T47D (cell line): ENCODE measurements around the gene HIF1A.
A peak's percentile ranks its signal among the peaks of the same experiment; 100 is the strongest.

Experiments used
- DNase-seq, 2 experiments: peaks; one replicate each; pipeline versions ENCODE4 v3.0.0 to v3.0.0-alpha.2; 2011 to 2012; ENCODE audit warnings: low read depth in 1 of 2, low spot score in 1 of 2
- JUND ChIP-seq: IDR thresholded peaks from 2 replicates; pipeline ENCODE4 v1.6.1; 2012; ENCODE audit warnings: low read depth
- in situ Hi-C: cut with HindIII; loops from 2 replicates; pipeline ENCODE4 v1.10.0; 2016; ENCODE audit warnings: low sequenced_read_pairs, low pct_unique_long_range_greater_than_20kb

HIF1A gene

GRCh38 chr14:61659582-61659981 lies 35.7 kb upstream of the HIF1A start:
- in situ Hi-C loops: no loop called here
- no peak for DNase-seq
- TF ChIP-seq JUND: no peak

GRCh38 chr14:61661471-61662400 lies 33.6 kb upstream of the HIF1A start:
- TF ChIP-seq JUND: no peak
- in situ Hi-C loops: no loop called here
- DNase-seq: no peak

- TF ChIP-seq JUND: no peak
- in situ Hi-C loops: no loop called here
- peak; percentile 28 to 88 for DNase-seq
Measured at GRCh38 chr14:61662437-61663311, 32.6 kb upstream of the HIF1A start.

DNA sequence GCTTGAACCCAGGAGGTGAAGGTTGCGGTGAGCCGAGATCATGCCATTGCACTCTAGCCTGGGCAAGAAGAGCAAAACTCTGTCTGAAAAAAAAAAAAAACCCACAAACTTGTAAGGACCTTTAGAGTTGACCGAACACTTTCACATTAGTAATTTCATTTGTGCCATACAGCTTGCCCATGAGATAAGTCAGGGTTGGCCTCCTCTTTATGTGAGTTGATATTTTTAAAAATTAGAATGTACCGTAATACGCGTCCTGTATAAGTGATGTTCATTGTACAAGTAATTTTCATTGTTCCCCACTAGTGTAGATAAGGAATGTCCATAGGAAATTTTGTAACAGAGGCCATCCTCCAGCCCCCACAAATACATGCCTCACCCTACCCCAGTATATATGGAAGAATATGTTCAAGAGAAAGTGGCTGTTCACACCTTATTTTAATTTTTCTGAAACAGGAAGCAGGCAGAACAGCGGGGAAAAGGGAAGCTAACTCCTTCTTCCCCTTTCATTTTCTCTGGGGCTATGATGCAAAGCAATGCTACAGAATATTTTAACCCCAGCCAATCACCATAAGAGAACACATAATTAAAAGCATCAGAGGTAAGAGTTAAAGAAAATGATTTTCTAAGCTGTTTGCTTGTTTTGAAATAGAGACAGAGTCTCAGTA lies 31.9 kb upstream of the HIF1A start:
- DNase-seq: no peak
- TF ChIP-seq JUND: no peak
- in situ Hi-C loops: no loop called here

GRCh38 chr14:61668282-61668681 lies 27.0 kb upstream of the HIF1A start:
- no peak for TF ChIP-seq JUND
- DNase-seq: no peak
- in situ Hi-C loops: no loop called here

DNA sequence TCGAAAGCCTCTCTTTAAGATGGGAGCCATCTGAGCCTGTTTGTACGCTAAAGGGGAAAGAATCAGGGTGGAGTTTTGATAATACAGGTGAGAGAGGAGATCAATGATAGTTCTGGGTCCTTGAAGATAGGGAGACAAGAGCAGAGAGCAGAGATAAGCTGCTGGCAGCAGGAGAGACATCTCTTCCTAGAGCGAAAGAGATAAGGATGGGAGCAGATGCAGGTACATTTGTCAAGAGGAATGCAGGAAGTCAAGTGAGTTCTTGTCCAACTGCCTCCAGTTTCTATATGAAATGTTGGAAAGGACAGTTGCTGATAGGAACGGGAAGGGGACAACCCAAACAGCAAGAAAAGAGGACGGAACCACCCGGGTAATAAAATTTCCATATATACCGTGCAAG lies 24.7 kb upstream of the HIF1A start:
- DNase-seq: no peak
- no peak for TF ChIP-seq JUND
- in situ Hi-C loops: no loop called here

GRCh38 chr14:61671082-61671481 lies 24.2 kb upstream of the HIF1A start:
- no peak for TF ChIP-seq JUND
- in situ Hi-C loops: no loop called here
- no peak for DNase-seq

GRCh38 chr14:61672796-61673195 lies 22.5 kb upstream of the HIF1A start:
- no peak for DNase-seq
- no peak for TF ChIP-seq JUND
- in situ Hi-C loops: no loop called here

- in situ Hi-C loops: no loop called here
- TF ChIP-seq JUND: no peak
- no peak for DNase-seq
Measured at GRCh38 chr14:61673305-61673704, 22.0 kb upstream of the HIF1A start.

DNA sequence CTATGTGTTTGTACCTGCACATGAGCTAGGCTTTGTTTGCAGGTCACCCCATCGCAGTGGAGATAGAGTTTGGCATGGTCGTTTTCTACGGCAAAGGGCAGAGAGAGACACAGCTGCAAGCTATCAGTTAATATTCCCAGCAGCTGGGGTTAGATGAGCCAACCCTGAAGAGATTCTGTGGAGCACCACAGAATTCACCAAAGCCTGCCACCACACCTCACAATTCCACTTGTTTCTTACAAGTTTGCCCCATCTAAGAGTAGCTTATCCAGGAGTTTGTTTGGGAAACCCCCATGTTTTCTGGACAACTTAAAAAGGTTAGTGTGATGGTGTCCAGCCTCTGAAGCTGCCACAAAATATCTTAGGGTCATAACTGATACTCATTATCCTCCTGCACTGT lies 20.0 kb upstream of the HIF1A start:
- TF ChIP-seq JUND: no peak
- in situ Hi-C loops: no loop called here
- no peak for DNase-seq

GRCh38 chr14:61677479-61677878 lies 17.8 kb upstream of the HIF1A start:
- DNase-seq: no peak
- TF ChIP-seq JUND: no peak
- in situ Hi-C loops: no loop called here

GRCh38 chr14:61678975-61679374 lies 16.3 kb upstream of the HIF1A start:
- in situ Hi-C loops: no loop called here
- DNase-seq: no peak
- TF ChIP-seq JUND: no peak
